DND-41 (cell line): ENCODE measurements around the gene ARAF.

ENCODE experiments used
- CTCF ChIP-seq: IDR thresholded peaks from 2 replicates; pipeline ENCODE4 v1.5.1; 2012; ENCODE audit warnings: borderline replicate concordance, low read length, moderate library complexity, mild to moderate bottlenecking; ENCODE audit not compliant: poor library complexity, severe bottlenecking; ENCODE audit errors: extremely low read depth
- EZH2 ChIP-seq: IDR thresholded peaks from 3 replicates; pipeline ENCODE4 v1.6.1; 2012; ENCODE audit warnings: borderline replicate concordance, low read depth, mild to moderate bottlenecking, moderate library complexity, low read length, inconsistent platforms; ENCODE audit not compliant: severe bottlenecking

GRCh38 chrX:47614618-47615017 lies 53.6 kb downstream of the ARAF start:
- no peak for TF ChIP-seq EZH2
- no peak for TF ChIP-seq CTCF
